Ovary (tissue), 9 donors: Measurements from ENCODE around the gene SLC43A2. TPM values are rescaled to one million over a fixed set of nuclear protein-coding genes. Genes with fewer than 3 reads are reported as not detected.

Source experiments
- DNase-seq, 5 donors: peaks; one replicate each; pipeline ENCODE4 v3.0.0-alpha.2; 2019 to 2020
- H3K27ac ChIP-seq, 2 donors: fragments of 200-600 bp; one replicate each; pipeline versions ENCODE4 v1.5.1 to v1.8.0; 2019 to 2022
- H3K27me3 ChIP-seq: fragments of 200-600 bp; one replicate; pipeline ENCODE4 v1.8.0; 2022
- H3K36me3 ChIP-seq: fragments of 200-600 bp; sonication (generic); one replicate; pipeline ENCODE4 v1.5.1; 2019
- H3K4me1 ChIP-seq: one replicate; pipeline ENCODE4 v1.8.1; 2013; ENCODE audit warnings: mild to moderate bottlenecking, moderate library complexity; ENCODE audit not compliant: insufficient read depth
- H3K4me3 ChIP-seq: fragments of 200-600 bp; sonication (generic); one replicate; pipeline ENCODE4 v1.5.1; 2017
- H3K9me3 ChIP-seq, 2 donors: fragments of 200-600 bp in 1 of 2; sonication (generic) in 1 of 2; one replicate each; pipeline versions ENCODE4 v1.5.1 to v1.8.1; 2013 to 2019; ENCODE audit warnings: mild to moderate bottlenecking in 1 of 2, moderate library complexity in 1 of 2
- EP300 ChIP-seq: sonication (generic); formaldehyde crosslinking; IDR thresholded peaks from one replicate; pipeline ENCODE4 v1.6.1; 2017; ENCODE audit warnings: antibody characterized with exemption
- POLR2A ChIP-seq: fragments of 450-650 bp; IDR thresholded peaks from one replicate; pipeline ENCODE4 v1.6.1; 2017; ENCODE audit warnings: antibody characterized with exemption, mild to moderate bottlenecking, moderate library complexity
- WGBS, 3 donors: extraction: QIAGEN DNeasy Blood & Tissue Kit in 1 of 3; methylation state at CpG; one replicate each; pipeline versions ENCODE4 v1.1.5 to v1.1.7; 2013 to 2017; 5-methylcytosine and 5-hydroxymethylcytosine counted together
- intact Hi-C, 4 donors: fragments of 100-400 bp; cut with DNase I; formaldehyde crosslinking; loops; one replicate each; pipeline versions ENCODE4 v1.11.0 to v1.15.1; 2022 to 2023
- polyA plus RNA-seq, 2 donors: library from polyadenylated mRNA; stranded (reverse); fragments of 200-250 nt in 1 of 2; fragments of 350-450 nt in 1 of 2; fragmentation: Illumina TruSeq in 1 of 2; extraction: RNeasy Lipid Tissue Mini Kit (QIAGEN cat#74804) in 1 of 2; gene quantifications; one replicate each; pipeline ENCODE4 v1.2.3, GENCODE V29; 2013 to 2014
- total RNA-seq, 7 donors: library from RNA; depleted of rRNA in 2 of 7; stranded (reverse); fragments of >200 nt in 2 of 7; fragmentation: NEBNext Ultra II Directional in 3 of 7; extraction: Animal tissue kit (Norgen Biotek cat#: 25700) in 3 of 7; gene quantifications; one replicate each; pipeline versions ENCODE4 v1.1.0 to v1.2.4, GENCODE V29; 2016 to 2023
- TF ChIP-seq, protein P1 (sequence below), 3 donors: fragments of 450-650 bp in 2 of 3; fragments of 200-600 bp in 1 of 3; IDR thresholded peaks; one replicate each; pipeline versions ENCODE4 v1.5.1 to v1.8.0; 2016 to 2022; ENCODE audit warnings: antibody characterized with exemption in 3 of 3, mild to moderate bottlenecking in 1 of 3
- donor health status: DM: no; HTN: no; CAD: no; lungs with moderate emphysema.
- donor health status: DM: no; HTN: no; CAD: no.
- donor health status: Bipolar disorder and iron deficiency.
- donor health status: DM: yes; HTN: yes; CAD: no.
- donor health status: DM: no; HTN: no; CAD: no.
- donor health status: DM: yes; HTN: yes; CAD: no.

SLC43A2 gene
- total and polyA plus RNA-seq, 9 donors = 3.5 to 24.6 (median 7.1) TPM

DNA sequence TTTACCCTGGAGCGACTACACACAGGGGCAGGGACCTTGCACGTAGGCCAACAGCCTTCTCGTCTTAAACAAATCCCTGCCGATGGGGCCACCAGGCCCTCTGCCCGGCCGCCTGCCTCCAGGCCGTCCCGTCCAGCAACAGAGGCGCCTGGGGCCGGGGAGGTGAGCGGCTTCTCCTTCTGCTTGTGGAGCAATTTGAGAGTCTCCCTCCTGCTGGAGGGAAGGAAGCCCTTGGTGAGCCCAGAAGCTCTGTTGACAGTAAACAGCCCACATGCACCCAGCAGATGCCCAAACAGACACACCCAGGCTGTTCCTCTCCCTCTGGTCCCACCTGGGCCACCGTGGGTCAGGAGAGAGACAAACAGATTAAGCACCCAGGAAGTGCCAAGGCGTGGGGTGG is 8.1 kb downstream of the SLC43A2 start:
- 87 to 92% (median 88%) methylated on average over 13 of the region's 13 CpGs for WGBS, 3 donors
- Histone ChIP-seq H3K4me3 (no peak overlapping the region), H3K4me1 (peaks cover 1% of the 10 kb centered on the region), H3K9me3 (no peaks in the 10 kb centered on the region), H3K27me3 (no peaks in the 10 kb centered on the region), H3K36me3 (no peaks in the 10 kb centered on the region), H3K27ac (no peak overlapping the region)
- DNase-seq = no peak
- intact Hi-C loops = loop anchor here in 1 of 4 donors (2.0 kb wide), 1 partner anchor 40 kb away; no protein-coding TSS in a partner anchor
- TF ChIP-seq, protein P1, sequence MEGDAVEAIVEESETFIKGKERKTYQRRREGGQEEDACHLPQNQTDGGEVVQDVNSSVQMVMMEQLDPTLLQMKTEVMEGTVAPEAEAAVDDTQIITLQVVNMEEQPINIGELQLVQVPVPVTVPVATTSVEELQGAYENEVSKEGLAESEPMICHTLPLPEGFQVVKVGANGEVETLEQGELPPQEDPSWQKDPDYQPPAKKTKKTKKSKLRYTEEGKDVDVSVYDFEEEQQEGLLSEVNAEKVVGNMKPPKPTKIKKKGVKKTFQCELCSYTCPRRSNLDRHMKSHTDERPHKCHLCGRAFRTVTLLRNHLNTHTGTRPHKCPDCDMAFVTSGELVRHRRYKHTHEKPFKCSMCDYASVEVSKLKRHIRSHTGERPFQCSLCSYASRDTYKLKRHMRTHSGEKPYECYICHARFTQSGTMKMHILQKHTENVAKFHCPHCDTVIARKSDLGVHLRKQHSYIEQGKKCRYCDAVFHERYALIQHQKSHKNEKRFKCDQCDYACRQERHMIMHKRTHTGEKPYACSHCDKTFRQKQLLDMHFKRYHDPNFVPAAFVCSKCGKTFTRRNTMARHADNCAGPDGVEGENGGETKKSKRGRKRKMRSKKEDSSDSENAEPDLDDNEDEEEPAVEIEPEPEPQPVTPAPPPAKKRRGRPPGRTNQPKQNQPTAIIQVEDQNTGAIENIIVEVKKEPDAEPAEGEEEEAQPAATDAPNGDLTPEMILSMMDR (IDR thresholded peaks at IDR 0.05) = no peak
- TF ChIP-seq EP300 (no peak), POLR2A (no peak)

DNA sequence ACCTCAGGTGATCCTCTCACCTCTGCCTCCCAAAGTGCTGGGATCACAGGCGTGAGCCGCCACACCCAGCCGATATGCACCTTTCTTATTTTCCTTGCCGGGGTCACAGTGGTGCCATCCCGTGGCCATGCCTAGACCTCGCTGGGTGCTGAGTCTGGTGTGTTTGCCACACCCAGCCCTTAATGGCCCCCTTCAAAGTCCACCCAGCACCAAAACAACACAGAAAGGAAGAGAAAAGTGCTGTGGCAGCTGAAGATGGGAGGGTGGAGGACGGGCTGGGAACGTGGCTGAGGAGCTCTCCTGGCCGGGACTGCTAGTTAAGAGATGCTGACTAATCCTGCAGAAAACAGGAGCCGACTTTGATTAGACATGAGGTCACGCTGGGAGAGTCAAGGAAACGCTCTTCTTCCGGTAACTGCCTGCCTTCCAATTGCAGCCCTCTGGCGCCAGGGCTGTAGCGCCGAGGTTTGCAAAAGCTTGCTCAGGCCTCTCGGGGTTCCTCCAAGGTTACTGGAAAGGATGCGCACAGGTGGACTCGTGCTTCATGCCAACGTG is 10.9 kb downstream of the SLC43A2 start:
- WGBS, 3 donors = 33 to 40% (median 36%) methylated on average over 20 of the region's 20 CpGs
- intact Hi-C loops = no loop called here

GRCh38 chr17:1616101-1616500 is 12.5 kb downstream of the SLC43A2 start:
- Histone ChIP-seq H3K4me3 (no peak overlapping the region), H3K27me3 (no peaks in the 10 kb centered on the region), H3K9me3 (no peaks in the 10 kb centered on the region), H3K27ac (no peak overlapping the region), H3K36me3 (no peaks in the 10 kb centered on the region), H3K4me1 (peaks cover 1% of the 10 kb centered on the region)
- no peak for DNase-seq
- intact Hi-C loops = no loop called here
- WGBS, 3 donors = 86 to 89% (median 88%) methylated on average over 13 of the region's 13 CpGs
- TF ChIP-seq POLR2A (no peak), EP300 (no peak)
- TF ChIP-seq, protein P1 (IDR thresholded peaks at IDR 0.05) = no peak

More for the DNA sequence above, 10.9 kb downstream of the SLC43A2 start:
- Histone ChIP-seq H3K27ac (peak overlapping the region in 1 of 2 donors; percentile 59), H3K36me3 (no peaks in the 10 kb centered on the region), H3K9me3 (no peaks in the 10 kb centered on the region), H3K4me1 (peaks cover 1% of the 10 kb centered on the region), H3K27me3 (no peaks in the 10 kb centered on the region), H3K4me3 (no peak overlapping the region)
- DNase-seq = peak; percentile 50 to 64 (median 57)
- no peak for TF ChIP-seq POLR2A
- no peak for TF ChIP-seq EP300
- TF ChIP-seq, protein P1 (IDR thresholded peaks at IDR 0.05) = no peak

DNA sequence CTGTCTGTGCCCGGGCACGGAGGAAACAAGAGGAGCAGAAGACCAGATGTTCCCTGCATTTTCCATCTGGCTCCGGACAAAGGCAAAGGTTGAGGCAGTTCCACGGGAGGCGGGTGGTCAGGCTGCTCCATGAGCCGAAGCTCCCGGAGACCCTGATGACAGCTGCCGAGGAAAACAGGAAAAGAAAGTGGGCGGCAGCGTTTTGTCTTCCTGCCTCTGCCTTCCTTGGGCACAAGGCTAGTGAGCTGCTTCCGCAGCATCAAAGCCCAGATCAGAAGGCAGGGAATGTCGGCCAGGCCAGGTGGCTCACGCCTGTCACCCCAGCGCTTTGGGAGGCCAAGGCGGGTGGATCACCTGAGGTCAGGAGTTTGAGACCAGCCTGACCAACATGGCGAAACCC is 16.2 kb downstream of the SLC43A2 start:
- no peak overlapping the region for H3K27ac ChIP-seq
- no peak overlapping the region for H3K4me3 ChIP-seq
- H3K36me3 ChIP-seq = no peaks in the 10 kb centered on the region
- 41 to 72% (median 65%) methylated on average over 12 to 16 of the region's 16 CpGs for WGBS, 3 donors
- no peak for DNase-seq
- no peaks in the 10 kb centered on the region for H3K4me1 ChIP-seq
- H3K9me3 ChIP-seq = no peaks in the 10 kb centered on the region
- TF ChIP-seq POLR2A = no peak
- TF ChIP-seq EP300 = no peak
- TF ChIP-seq, protein P1 (IDR thresholded peaks at IDR 0.05) = no peak
- intact Hi-C loops = no loop called here
- no peaks in the 10 kb centered on the region for H3K27me3 ChIP-seq
